Effector memory CD4-positive, alpha-beta T cell (primary cell): ENCODE measurements around the gene TRIM71.
"Not testable (repeated sequence)": the region's sequence is repeated elsewhere in the genome, so short reads cannot be mapped to it uniquely, and the experiment has no call there.

ENCODE experiments used
- DNase-seq, 3 donors: peaks; one replicate each; pipeline ENCODE4 v3.0.0-alpha.2; 2020
- H3K27ac ChIP-seq: 2 replicates; pipeline ENCODE4 v1.7.0; 2013; ENCODE audit warnings: mild to moderate bottlenecking, low read length, moderate library complexity; ENCODE audit not compliant: insufficient read depth, poor library complexity, severe bottlenecking
- H3K27me3 ChIP-seq: replicated peaks from 2 replicates; pipeline ENCODE4 v1.7.0; 2013; ENCODE audit warnings: mild to moderate bottlenecking, low read length; ENCODE audit not compliant: insufficient read depth, control insufficient read depth, poor library complexity, severe bottlenecking
- H3K36me3 ChIP-seq: 2 replicates; pipeline ENCODE4 v1.7.0; 2013; ENCODE audit warnings: mild to moderate bottlenecking, low read length, moderate library complexity; ENCODE audit not compliant: control insufficient read depth, insufficient read depth
- H3K4me1 ChIP-seq: 2 replicates; pipeline ENCODE4 v1.7.0; 2013; ENCODE audit warnings: low read length, mild to moderate bottlenecking; ENCODE audit not compliant: control insufficient read depth, insufficient read depth, poor library complexity, severe bottlenecking
- H3K4me3 ChIP-seq: 2 replicates; pipeline ENCODE4 v1.7.0; 2013; ENCODE audit warnings: low read length, low read depth, mild to moderate bottlenecking; ENCODE audit not compliant: insufficient read depth, poor library complexity, severe bottlenecking
- H3K9me3 ChIP-seq: 2 replicates; pipeline ENCODE4 v1.7.0; 2013; ENCODE audit warnings: mild to moderate bottlenecking, low read length, moderate library complexity; ENCODE audit not compliant: control insufficient read depth

TRIM71 gene

DNA sequence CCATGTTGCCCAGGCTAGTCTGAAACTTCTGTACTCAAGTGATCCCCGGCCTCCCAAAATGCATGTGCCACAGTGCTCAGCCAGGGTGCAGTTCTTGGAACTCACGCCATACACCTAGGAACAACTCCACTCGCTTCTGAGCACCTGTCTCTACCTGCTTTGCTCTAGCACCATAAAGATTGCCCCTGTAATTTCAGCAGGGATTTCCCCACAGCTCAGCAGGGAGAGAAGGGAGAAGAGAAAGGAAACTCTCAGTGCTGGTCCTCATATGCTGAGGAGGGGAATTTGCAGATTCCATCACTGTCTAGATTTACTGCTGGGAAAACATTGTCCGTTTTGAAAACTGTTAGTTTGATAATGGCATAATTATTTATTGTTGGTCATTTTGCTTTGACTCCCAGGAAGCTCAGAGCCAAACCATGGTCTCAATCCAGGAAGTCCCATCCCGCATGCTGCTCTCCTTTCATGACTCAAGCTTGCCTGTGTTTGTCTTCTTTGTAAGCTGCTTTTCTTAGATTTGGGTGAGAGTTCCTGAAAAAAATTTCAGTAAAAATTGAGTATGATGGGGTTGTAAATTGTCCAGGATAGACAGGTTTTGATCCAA, 24.2 kb downstream of the TRIM71 start:
- no peak overlapping the region for H3K27ac ChIP-seq
- no peaks in the 10 kb centered on the region for H3K36me3 ChIP-seq
- no peaks in the 10 kb centered on the region for H3K27me3 ChIP-seq
- H3K4me3 ChIP-seq: no peak overlapping the region
- no peak for DNase-seq
- no peaks in the 10 kb centered on the region for H3K9me3 ChIP-seq
- H3K4me1 ChIP-seq: no peaks in the 10 kb centered on the region

DNA sequence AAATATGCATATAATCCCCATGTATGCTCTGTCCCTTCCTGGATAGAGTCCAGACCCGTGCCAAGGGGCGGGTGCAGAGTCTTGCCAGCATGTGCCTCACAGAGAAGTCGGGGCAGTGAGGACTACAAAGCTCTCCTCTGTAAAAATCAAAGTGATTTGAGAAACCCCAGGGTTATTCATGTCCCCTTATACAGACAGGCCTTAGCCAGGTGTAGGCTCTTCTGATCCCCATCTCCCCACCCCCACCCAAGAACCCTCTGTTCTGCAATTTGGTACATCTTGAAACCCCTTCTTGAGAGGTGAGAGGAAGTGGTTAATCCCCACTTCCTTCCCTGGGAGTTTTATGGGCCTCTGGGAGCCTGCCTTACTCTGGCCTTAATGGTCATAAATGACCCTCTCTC, 24.7 kb downstream of the TRIM71 start:
- no peak for DNase-seq
- Histone ChIP-seq H3K36me3 (no peaks in the 10 kb centered on the region), H3K27me3 (no peaks in the 10 kb centered on the region), H3K4me1 (no peaks in the 10 kb centered on the region), H3K27ac (no peak overlapping the region), H3K4me3 (no peak overlapping the region), H3K9me3 (no peaks in the 10 kb centered on the region)

DNA sequence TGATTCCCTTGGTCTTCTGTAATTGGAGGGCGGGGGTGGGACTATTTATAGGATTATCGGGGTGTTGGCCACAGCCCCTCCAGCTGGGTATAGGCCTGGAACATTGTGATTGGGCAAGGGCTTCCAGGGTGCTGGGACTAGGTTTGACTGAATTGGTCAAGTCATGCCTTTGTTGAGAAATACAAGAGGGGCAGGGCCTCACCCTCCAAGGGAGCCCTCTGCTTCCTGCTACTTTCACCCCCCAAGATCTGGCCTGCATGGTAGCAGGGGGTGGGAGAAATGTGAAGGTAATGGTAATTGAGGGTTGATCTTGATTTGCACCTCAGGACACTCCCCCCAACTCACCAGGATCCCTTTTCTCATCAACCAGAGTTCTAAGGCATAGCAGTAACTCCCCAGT, 25.2 kb downstream of the TRIM71 start:
- no peaks in the 10 kb centered on the region for H3K4me1 ChIP-seq
- H3K9me3 ChIP-seq: no peaks in the 10 kb centered on the region
- H3K27ac ChIP-seq: no peak overlapping the region
- no peak overlapping the region for H3K4me3 ChIP-seq
- no peaks in the 10 kb centered on the region for H3K27me3 ChIP-seq
- H3K36me3 ChIP-seq: no peaks in the 10 kb centered on the region
- DNase-seq: no peak

DNA sequence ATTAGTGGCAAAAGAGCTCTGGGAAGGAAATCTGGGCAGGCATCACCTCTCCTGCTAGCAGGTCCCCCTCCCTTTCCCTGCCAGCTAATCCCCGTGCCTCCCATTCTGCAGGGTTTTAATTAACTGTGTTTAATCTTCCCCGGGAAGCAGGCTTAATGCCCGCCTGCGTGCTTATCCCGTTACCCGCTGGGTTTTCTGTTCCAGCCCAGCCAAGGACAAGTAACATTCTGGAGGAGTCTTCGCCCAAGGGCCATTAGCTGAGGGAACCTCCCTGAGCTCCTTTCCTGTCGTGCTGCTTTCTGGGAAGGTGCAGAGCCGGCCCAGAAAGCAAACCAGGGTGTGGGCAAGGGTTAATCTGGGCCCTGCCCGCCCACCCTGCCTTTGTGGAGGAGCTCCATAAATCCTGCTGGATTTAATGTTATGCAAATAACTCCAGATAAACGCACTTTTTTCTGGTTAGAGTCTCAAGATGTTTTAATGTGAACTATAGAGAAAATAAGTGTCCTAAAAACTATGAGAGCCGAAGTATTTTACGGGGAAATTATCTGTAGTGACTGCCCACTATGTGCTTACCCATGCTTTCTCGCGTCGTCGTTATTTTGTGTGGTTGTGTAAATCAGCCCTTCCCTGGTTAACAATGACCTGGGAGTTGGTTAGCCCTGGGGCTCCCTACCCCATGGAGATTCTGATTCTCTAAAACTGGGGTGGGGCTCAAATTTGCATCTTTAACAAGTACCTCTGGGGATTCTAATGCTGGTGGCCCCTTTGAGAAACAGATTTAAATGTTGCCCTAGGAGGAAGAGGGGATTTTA, 25.9 kb downstream of the TRIM71 start:
- no peaks in the 10 kb centered on the region for H3K27me3 ChIP-seq
- no peaks in the 10 kb centered on the region for H3K36me3 ChIP-seq
- no peak for DNase-seq
- H3K27ac ChIP-seq: no peak overlapping the region
- no peaks in the 10 kb centered on the region for H3K9me3 ChIP-seq
- H3K4me1 ChIP-seq: no peaks in the 10 kb centered on the region
- H3K4me3 ChIP-seq: no peak overlapping the region

DNA sequence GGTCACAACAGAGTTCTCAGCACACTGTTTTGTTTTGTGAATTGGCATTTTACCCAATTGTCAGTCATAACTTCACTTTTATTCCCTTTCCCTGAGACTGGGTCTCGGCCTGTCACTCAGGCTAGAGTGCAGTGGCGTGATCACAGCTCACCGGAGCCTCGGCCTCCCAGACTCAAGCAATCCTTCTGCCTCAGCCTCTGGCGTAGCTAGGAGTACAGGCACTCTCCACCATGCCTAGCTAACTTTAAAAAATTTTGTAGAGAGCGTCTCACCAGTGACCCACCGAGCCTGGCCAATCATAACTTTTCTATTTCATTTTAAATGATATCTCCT, 26.5 kb downstream of the TRIM71 start:
- Histone ChIP-seq H3K4me3 (no peak overlapping the region), H3K27me3 (no peaks in the 10 kb centered on the region), H3K27ac (no peak overlapping the region), H3K4me1 (no peaks in the 10 kb centered on the region), H3K9me3 (no peaks in the 10 kb centered on the region), H3K36me3 (no peaks in the 10 kb centered on the region)
- no peak for DNase-seq

DNA sequence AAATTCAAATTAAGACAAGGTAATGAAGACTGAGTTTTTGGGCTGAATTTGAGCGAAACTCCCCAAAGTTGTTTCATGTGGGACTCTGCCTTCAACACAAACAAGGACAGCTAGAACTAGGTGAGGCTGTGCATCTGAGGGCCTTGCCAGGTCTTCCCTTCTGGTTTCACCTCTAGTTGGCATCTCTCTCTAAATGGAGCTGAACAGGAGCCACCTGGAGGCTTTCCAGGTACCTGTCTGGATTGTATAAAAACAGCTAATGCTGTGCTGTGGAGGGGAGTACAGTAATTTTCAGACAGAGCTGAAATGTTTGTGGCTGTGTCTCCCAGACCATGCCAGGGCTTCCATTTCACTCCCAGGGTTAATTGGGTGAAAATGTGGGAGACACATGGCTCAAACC, 27.1 kb downstream of the TRIM71 start:
- no peaks in the 10 kb centered on the region for H3K4me1 ChIP-seq
- H3K27me3 ChIP-seq: no peaks in the 10 kb centered on the region
- no peak overlapping the region for H3K27ac ChIP-seq
- no peak overlapping the region for H3K4me3 ChIP-seq
- no peaks in the 10 kb centered on the region for H3K9me3 ChIP-seq
- H3K36me3 ChIP-seq: no peaks in the 10 kb centered on the region
- DNase-seq: no peak

DNA sequence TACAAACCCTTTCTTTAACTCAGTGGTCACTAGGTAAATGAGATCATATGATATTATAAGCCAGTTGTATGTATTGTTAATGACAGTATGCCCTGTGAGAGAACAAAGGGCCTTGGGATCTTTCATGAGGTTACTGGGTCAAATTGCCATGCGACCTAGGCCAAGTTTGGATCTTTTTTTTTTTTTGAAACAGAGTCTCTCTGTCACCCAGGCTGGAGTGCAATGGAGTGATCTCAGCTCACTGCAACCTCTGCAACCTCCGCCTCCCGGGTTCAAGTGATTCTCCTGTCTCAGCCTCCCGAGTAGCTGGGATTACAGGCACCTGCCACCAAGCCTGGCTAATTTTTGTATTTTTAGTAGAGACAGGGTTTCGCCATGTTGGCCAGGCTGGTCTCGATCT, 27.7 kb downstream of the TRIM71 start:
- H3K4me1 ChIP-seq, DNase-seq, H3K9me3 ChIP-seq, H3K36me3 ChIP-seq, H3K27ac ChIP-seq, H3K27me3 ChIP-seq, H3K4me3 ChIP-seq: not testable (repeated sequence)

DNA sequence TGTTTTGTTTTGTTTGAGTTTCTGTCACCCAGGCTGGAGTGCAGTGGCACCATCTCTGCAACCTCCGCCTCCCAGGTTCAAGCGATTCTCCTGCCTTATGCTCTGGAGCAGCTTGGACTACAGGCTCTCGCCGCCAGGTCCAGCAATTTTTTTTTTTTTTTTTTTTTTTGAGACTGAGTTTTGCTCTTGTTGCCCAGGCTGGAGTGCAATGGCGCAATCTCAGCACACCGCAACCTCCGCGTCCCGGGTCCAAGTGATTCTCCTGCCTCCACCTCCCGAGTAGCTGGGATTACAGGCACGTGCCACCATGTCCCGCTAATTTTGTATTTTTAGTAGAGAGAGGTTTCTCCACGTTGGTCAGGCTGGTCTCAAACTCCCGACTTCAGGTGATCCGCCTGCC, 29.2 kb downstream of the TRIM71 start:
- not testable (repeated sequence) for H3K36me3 ChIP-seq, H3K27me3 ChIP-seq, H3K9me3 ChIP-seq, H3K4me1 ChIP-seq, H3K4me3 ChIP-seq, H3K27ac ChIP-seq, DNase-seq

DNA sequence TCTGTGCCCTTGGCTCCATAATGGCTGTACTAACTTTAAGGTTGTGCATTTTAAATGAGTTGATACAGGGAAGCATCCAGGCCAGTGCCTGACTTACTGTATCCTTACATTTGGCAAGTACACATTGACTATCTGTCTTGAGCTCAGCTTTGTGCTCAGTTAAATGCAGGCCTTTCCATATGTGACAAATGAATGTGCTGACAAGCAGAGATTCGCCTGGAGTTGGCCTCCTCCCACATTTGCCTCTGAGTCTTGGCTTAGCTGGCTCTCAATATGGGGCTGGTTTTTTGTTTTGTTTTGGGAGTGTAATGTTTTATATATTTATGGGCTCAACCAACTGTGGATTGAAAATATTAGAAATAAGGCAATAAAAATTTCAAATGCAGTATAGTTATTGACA, 29.7 kb downstream of the TRIM71 start:
- Histone ChIP-seq H3K9me3 (no peaks in the 10 kb centered on the region), H3K27me3 (no peaks in the 10 kb centered on the region), H3K27ac (no peak overlapping the region), H3K36me3 (no peaks in the 10 kb centered on the region), H3K4me3 (no peak overlapping the region), H3K4me1 (no peaks in the 10 kb centered on the region)
- DNase-seq: no peak

DNA sequence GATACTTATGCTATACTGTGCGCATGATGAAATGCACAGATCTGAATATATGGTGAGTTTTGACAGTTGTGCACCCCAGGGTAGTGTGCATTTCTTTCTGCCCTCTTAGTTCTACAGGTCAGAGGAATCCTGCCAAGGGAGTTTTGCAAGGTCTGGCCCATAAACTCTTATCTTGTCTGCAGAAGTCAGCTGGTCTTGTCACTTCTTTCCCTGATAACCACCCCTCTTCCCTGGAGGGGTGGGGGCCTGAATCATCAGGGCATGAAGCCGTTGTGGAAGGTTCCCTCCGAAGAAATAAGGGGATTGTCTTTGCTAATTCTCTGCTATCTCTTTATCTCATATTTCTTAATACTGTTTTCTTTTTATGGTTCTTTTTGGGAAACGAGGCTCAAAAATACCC, 30.4 kb downstream of the TRIM71 start:
- H3K4me1 ChIP-seq: no peaks in the 10 kb centered on the region
- no peaks in the 10 kb centered on the region for H3K9me3 ChIP-seq
- DNase-seq: no peak
- H3K27me3 ChIP-seq: no peaks in the 10 kb centered on the region
- no peak overlapping the region for H3K27ac ChIP-seq
- no peak overlapping the region for H3K4me3 ChIP-seq
- no peaks in the 10 kb centered on the region for H3K36me3 ChIP-seq
